ENCODE data around the gene ISG15.

DNA sequence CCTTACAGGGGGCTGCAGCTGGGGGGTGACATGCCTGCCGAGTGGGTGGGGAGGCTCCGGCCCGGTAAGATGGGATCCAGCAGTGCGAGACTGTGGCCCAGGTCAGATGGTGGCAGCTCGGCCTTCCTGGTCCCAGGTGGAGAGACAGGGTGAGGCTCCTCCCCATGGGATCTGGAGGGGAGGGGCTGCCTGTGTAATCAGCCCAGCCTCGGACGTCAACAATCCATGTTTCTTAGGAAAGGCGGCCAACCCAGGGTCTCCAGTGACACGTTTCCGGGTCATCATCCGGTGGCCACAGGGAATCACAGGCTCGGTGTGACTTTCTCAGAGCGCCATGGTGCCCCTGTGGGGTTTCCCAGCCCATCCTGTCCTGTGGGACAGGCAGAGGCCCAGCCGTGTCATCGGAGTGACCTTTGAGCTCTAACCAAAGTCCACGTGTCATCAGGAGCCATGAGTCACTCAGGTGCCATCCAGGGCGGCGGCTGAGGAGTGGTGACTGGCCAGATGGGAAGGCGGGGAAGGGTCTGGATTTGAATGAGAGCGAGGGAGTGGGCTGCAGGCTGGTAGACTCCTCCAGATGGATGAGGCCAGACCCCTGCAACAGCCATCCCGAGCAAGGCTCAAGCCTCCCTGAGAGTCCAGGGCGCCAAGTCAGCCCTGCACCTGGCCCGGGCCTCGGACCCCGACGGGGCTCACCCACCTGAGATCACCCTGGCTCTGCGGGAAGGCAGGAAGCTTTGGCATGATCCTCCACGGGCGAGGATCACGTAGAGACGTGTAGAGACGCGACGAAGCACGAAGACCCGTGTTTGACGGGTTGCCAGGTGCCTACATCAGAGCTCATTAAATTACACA lies 6.8 kb upstream of the ISG15 start:
- TF ChIP-seq, protein P1, sequence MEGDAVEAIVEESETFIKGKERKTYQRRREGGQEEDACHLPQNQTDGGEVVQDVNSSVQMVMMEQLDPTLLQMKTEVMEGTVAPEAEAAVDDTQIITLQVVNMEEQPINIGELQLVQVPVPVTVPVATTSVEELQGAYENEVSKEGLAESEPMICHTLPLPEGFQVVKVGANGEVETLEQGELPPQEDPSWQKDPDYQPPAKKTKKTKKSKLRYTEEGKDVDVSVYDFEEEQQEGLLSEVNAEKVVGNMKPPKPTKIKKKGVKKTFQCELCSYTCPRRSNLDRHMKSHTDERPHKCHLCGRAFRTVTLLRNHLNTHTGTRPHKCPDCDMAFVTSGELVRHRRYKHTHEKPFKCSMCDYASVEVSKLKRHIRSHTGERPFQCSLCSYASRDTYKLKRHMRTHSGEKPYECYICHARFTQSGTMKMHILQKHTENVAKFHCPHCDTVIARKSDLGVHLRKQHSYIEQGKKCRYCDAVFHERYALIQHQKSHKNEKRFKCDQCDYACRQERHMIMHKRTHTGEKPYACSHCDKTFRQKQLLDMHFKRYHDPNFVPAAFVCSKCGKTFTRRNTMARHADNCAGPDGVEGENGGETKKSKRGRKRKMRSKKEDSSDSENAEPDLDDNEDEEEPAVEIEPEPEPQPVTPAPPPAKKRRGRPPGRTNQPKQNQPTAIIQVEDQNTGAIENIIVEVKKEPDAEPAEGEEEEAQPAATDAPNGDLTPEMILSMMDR (IDR thresholded peaks at IDR 0.05), result no peak
- TF ChIP-seq POLR2A (IDR thresholded peaks at IDR 0.05), result no peak
